Spleen (tissue), 7 donors: ENCODE data around the gene TNKS1BP1.

Experiments used
- POLR2A ChIP-seq, 3 donors: fragments of 450-650 bp; IDR thresholded peaks; one replicate each; pipeline ENCODE4 v1.5.1; 2017; ENCODE audit warnings: antibody characterized with exemption in 3 of 3, mild to moderate bottlenecking in 1 of 3
- POLR2AphosphoS5 ChIP-seq, 3 donors: sonication (generic); formaldehyde crosslinking; IDR thresholded peaks; one replicate each; pipeline ENCODE4 v1.5.1; 2017; ENCODE audit warnings: antibody characterized with exemption in 3 of 3
- TF ChIP-seq, protein P1 (sequence below), 11 experiments: fragments of 200-600 bp in 7 of 11; fragments of 450-650 bp in 4 of 11; sonication (generic) in 4 of 11; IDR thresholded peaks in 8 of 11; conservative IDR thresholded peaks in 3 of 11; 1 replicate in 7 of 11; 2 replicates in 4 of 11; pipeline versions ENCODE4 v1.4.0 to v1.8.0; 2016 to 2021; ENCODE audit warnings: antibody characterized with exemption in 11 of 11, inconsistent platforms in 4 of 11, mild to moderate bottlenecking in 1 of 11
- donor health status: DM: no; HTN: no; CAD: no; lungs with moderate emphysema.
- donor health status: DM: no; HTN: no; CAD: no.
- donor health status: DM: no; HTN: no; CAD: no.

DNA sequence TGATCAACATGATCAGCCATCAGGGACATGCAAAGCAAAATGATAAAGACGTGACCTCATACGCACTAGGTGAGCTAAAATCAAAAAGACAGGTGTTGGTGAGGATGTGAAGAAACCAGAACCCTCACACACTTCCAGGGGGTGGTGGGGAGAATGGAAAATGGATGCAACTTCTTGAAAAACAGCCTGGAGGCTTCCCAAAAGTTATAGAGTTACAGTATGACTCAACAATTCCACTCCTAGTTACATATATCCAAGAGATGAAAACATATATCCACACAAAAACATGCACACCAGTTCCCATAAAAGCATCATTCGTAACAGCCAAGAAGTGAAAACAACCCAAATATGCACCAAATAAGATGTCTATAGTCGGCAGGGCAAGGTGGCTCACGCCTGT lies 45.6 kb downstream of the TNKS1BP1 start:
- TF ChIP-seq, protein P1, sequence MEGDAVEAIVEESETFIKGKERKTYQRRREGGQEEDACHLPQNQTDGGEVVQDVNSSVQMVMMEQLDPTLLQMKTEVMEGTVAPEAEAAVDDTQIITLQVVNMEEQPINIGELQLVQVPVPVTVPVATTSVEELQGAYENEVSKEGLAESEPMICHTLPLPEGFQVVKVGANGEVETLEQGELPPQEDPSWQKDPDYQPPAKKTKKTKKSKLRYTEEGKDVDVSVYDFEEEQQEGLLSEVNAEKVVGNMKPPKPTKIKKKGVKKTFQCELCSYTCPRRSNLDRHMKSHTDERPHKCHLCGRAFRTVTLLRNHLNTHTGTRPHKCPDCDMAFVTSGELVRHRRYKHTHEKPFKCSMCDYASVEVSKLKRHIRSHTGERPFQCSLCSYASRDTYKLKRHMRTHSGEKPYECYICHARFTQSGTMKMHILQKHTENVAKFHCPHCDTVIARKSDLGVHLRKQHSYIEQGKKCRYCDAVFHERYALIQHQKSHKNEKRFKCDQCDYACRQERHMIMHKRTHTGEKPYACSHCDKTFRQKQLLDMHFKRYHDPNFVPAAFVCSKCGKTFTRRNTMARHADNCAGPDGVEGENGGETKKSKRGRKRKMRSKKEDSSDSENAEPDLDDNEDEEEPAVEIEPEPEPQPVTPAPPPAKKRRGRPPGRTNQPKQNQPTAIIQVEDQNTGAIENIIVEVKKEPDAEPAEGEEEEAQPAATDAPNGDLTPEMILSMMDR (IDR thresholded peaks at IDR 0.05 in 8 of 11, conservative IDR thresholded peaks at IDR 0.05 in 3 of 11), result no peak
- no peak for TF ChIP-seq POLR2AphosphoS5 (IDR thresholded peaks at IDR 0.05)
- no peak for TF ChIP-seq POLR2A (IDR thresholded peaks at IDR 0.05)
